SIG-M5 treated with dmso at 0.1 percent for 504 hours (cell line): ENCODE results near the gene CCDC13.
A peak's percentile ranks its signal among the peaks of the same experiment; 100 is the strongest.
"Not testable (repeated sequence)": the region's sequence is repeated elsewhere in the genome, so short reads cannot be mapped to it uniquely, and the experiment has no call there.

Experiments used
- DNase-seq: peaks from one replicate; lab custom pipeline; 2025; ENCODE audit not compliant: unreplicated experiment; lab: John Stamatoyannopoulos, UW

The CCDC13 gene, protein sequence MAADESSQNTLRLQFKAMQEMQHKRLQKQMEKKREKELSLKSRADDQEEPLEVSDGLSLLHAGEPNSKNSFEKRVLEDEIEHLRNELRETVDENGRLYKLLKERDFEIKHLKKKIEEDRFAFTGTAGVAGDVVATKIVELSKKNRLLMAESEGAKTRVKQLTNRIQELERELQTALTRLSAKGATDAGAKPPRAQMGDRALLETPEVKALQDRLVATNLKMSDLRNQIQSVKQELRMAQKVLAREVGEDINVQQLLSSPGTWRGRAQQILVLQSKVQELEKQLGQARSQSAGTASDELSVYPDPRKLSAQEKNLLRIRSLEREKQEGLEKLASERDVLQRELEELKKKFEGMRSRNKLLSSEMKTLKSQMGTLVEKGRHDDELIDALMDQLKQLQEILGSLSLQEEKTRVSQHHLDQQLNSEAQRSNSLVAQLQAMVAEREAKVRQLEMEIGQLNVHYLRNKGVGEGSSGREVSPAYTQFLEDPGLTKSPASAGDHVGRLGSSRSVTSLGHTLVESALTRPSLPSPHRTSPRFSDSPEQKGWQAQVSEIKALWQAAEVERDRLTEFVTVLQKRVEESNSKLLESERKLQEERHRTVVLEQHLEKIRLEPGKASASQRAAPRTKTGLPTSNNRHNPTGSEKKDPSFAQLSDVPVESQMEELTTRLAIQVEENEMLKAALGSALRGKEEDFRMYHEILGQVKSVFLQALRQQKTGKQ

DNA sequence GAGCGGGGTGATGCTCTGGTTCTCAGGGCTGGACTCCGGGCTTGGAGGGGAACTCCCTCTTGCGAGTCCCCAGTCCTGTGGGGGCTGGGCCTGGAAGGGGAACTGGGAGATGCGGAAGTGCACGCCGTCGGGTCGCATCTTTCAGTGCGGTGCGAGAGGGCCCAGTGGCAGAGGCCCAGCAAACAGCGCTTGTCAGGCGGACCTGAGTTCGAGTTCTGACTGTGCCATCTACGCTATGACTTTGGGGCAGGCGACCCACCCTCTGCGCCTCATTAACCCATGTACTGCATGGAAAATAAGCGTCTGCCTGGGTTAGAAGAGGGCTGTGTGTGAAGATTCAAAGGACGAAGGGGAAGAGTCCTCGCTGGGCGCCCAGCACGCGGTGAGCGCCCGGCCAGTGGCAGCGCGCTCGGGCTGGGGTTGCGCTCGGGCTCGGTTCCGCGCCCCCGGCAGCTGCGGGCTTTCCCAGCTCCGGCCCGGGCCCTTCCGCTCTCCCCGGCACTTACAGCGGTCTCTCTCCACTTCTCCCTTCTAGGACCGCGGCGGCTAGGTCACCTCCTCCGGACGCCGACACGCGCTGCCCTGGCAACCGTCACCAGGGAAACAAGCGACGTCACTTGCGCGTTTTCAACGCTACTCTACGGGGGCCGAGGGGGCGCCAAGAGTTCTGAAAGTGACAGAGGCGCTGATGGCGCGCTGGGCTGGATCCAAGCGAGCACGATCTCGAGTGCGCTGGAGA is at the start of gene CCDC13:
CCDC13 (minus strand) TSS at position 584 of the 739 bp plus-strand sequence. CDS start 14,908 bp downstream, outside the sequence.
- peak; percentile 96 for DNase-seq

DNA sequence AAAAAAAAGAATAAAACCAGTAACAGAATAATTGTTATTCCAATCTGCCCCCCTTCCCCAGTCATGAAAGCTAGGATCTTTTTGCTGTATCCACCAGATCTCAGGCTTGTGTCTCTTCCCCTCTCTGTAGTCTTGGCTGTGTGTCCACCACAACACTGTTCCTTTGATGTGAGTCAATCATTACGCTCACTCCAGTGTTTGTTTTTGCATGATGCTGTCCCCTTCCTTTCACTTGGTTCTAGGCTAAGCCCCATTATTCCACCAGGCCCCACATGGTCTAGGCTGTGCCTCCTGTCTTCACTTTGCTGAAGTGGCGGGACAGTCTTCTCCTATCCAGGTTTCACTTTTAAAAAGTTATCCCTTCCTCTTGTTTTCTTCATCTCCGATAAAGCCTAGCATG is 49.8 kb upstream of the CCDC13 start:
- no peak for DNase-seq

DNA sequence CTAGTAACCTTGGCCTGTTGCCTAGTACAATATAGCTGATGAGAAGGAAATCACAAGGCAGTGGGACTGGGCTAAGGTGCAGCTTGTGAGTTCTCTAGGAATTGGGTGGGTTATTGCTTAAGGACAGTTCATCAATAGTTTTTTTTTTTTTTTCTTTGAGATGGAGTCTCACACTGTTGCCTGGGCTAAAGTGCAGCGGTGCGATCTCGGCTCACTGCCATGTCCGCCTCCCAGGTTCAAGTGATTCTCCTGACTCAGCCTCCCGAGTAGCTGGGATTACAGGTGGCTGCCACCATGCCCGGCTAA is 47.6 kb upstream of the CCDC13 start:
- no peak for DNase-seq

DNA sequence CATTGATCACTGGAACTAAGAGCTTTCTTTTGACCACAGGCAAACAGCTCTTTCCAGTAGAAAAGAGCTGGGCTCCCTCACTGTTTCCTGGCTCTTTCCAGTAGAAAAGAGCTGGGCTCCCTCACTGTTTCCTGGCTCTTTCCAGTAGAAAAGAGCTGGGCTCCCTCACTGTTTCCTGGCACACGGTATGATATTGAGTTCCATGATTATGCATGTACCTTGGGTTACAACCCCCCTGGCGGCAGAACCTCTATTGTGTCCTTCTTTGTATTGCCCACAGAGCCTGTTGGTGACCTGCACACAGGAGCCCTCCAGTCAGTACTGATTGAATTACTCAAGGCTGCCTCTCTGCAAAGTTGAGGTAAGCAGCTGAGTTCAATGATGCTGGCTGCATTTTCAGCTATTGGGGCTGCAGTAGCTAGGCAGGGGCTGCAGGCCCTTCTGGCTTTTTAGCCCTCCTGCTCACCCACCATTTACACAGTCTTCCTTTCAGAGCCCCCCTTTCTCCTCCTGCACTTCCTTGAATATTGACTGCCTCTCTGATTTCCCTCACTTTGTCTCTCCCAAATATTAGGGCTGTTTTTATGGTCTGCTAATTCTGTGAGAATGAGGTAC is 46.4 kb upstream of the CCDC13 start:
- DNase-seq: no peak

DNA sequence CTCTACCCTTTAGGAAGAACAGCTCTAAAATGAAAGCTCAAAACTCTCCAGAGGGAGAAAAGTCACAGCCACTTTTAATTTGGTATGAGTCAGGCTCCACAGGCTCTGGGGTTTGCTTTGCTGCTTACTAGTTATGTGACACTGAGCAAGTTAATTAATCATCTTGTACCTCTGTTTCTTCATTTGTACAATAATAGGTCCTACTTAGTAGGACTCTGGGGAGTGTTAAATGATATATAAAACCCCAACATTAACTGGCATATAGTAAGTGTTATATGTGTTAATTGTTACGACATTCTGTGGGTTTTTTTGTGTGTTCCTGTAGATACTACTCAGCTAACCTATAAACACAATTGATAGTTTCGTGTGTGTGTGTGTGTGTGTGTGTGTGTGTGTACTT is 42.8 kb upstream of the CCDC13 start:
- DNase-seq: no peak

DNA sequence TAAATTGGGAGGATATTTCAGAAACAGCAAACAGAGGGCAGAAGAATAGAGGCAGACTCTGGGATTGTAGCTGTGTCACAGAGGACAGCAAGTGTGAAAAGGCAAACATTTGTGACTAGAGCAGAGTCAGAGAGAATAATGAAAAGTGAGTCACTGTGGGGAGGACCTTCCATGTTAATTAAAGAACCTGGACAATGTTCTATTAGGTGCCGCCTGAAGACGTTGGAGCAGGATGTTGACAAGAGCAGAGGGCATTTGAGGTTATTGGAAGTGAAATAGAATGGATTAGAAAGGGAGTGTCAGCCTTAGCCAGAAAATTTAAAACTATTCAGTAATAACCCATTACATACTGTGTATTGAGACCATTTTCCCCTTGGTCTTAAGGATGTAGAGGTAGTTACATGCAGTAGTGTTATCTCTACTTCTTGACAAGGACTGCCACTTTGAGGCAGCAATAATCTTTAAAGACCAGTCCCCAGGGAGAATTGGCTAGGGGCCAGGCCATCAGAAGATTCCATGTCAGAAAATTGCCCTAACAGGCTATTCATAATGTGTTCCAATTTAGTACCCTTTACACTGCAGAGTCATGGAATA is 42.0 kb upstream of the CCDC13 start:
- DNase-seq: no peak

DNA sequence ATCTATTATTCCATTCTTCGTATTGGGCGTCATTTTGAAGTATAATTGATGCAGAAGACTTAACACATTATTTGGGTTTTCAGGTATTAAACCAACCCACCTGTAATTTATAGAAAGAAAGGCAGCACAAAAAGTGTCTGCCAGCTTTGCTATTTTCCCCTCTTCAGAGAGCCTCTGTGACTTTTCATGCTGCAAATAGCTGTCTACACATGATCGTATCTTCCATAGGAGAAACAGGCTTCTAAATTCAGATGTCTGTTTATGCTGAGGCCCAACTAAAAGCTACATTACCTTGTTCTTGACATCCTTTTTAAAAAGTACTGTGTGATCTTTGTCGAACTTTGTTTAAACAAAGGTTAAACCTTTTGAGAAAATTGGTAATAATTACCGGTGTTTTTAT is 41.2 kb upstream of the CCDC13 start:
- DNase-seq: no peak

DNA sequence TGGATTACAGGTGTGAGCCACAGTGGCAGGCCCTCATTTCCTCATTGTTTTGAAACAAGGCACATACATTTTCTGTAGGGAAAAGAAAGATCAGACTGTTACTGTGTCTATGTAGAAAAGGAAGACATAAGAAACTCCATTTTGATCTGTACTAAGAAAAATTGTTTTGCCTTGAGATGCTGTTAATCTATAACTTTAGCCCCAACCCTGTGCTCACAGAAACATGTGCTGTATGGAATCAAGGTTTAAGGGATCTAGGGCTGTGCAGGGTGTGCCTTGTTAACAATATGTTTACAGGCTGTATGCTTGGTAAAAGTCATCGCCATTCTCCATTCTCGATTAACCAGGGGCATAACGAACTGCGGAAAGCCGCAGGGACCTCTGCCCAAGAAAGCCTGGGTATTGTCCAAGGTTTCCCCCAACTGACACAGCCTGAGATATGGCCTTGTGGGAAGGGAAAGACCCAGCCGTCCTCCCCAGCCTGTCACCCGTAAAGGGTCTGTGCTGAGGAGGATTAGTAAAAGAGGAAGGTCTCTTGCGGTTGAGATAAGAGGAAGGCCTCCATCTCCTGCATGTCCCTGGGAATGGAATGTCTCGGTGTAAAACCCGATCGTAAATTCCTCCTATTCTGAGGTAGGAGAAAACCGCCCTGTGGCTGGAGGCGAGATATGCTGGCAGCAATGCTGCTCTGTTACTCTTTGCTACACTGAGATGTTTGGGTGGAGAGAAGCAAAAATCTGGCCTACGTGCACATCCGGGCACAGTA is 38.2 kb upstream of the CCDC13 start:
- peak; percentile 18 for DNase-seq

DNA sequence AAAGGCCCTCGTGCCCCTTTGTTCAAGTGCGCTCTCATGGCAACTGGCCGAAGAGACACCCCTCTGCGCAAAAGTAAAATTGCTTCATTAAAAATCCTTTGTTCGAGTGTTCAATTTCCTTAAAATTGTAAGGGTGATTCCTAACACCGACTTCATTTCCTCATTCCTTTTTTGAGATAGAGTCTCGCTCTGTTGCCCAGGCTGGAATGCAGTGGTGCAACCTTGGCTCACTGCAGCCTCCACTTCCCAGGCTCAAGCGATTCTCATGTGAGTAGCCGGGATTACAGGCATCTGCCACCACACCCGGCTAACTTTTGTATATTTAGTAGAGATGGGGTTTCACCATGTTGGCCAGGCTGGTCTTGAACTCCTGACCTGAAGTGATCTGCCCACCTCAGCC is 37.7 kb upstream of the CCDC13 start:
- DNase-seq: not testable (repeated sequence)

DNA sequence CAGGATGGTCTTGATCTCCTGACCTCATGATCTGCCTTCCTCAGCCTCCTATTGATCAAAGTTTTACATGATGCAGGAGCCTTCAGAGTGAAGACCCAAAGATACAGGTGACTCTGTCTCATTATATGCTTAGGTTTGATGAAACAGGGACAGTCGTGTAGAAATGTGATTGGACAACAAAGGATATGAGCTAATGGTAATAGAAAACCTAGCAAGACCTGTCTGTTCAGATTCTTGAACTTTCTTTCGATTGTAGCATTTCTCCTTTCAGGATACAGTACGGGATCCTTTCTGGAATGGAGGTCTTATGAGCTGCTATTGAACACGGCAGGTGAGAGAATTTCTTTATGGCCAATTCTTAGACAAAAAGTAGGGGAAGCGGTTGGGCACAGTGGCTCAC is 36.1 kb upstream of the CCDC13 start, which contains the start of gene ACKR2:
ACKR2 (plus strand) TSS at position 244 of the 400 bp plus-strand sequence. CDS start 55,058 bp downstream, outside the sequence.
- DNase-seq: no peak

DNA sequence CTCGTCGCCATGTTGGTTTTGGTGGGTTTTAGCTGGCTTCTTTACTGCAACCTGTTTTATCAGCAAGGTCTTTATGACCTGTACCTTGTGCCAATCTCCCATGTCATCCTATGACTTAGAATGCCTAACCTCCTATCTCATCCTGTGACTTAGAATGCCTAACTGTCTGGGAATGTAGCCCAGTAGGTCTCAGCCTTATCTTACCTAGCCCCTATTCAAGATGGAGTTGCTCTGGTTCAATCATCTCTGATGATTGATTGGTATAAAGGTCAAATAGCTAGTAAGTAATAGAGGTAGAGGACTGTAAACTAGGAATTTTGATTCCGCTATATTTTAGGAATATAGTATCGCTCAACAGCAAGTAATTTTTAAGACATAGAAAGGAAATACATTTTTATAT is 34.9 kb upstream of the CCDC13 start:
- no peak for DNase-seq

DNA sequence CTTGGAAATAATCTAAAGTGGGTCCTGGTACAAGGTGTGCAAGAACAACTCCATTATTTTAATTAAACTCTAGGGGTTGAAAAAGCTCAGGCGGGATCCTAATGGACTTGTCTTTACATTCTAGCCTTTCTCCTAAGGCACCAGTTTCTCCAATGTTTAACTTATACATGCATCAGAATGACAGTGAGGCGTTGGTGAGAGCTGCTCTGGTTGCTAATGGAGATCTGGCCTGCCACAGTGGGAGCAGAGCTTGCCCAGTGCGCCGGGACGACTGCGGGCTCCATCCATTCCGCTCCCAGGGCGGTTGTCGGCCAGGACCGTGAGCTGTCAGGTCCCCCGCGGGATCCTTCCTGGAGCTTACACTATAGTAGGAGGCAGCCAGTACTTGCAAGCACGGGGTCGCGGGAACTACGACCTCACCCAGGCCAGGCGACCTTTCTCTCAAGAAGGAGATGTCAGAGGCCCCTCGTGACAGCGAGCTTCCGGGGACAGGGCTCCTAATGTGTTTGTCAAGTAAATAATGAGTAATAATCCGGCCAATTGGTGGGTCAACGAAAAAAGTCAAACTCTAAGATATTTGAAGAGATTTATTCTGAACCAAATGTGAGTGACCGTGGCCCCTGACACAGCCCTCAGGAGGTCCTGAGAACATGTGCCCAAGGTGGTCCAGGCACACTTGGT is 32.2 kb upstream of the CCDC13 start:
- DNase-seq: no peak

DNA sequence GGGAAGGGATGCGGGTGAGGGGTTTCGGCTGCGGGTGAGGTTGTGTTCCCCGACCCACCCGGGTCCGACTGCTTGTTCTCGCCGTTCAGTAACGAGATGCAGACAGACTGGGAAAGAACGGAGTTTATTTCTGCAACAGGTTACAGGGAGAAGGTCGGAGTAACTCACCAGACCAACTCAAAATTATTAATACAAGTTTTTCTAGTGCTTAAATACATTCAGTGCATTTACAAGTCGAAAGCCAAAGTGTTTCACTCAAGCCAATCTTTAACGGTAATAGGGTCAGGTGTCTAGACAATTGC is 31.7 kb upstream of the CCDC13 start:
- no peak for DNase-seq

DNA sequence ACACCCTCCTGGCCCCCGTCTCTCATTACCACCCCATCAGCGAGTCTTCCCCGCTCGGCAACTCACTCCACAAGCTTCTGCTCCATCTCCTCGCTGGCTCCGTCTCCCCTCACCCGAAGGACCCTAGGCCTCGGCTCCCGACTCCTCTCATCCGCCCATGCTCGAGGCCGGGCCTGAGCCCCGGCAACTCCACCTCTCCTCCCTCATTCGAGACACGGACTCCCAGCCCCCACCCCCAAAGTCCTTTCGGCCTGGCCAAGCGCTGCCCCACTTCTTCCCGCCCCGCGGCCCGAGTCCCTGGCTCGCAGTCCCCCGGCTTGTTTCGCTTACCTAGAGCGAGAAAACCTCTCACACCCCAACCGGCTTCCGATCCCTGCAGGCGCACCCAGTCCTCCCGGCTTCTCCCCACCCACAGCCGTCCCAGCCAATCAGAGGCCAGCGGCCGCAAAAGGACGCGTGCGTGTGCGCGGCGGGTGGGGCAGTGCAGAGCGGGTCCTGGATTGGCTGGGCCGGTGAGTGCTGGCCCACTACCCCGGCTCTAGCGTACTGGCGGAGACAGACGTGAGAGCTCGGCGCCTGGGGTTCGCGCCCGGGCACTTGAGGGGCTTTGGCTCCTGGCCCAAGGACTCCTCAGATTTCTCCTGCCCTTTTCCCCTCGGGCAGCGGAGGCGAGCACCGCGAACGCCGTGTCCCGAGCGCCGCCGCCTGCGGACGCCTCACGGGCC is 31.2 kb upstream of the CCDC13 start, which contains the start of gene HIGD1A:
HIGD1A (minus strand) TSS at position 385 of the 725 bp plus-strand sequence. CDS start 10,237 bp downstream, outside the sequence.
- peak; percentile 96 for DNase-seq

DNA sequence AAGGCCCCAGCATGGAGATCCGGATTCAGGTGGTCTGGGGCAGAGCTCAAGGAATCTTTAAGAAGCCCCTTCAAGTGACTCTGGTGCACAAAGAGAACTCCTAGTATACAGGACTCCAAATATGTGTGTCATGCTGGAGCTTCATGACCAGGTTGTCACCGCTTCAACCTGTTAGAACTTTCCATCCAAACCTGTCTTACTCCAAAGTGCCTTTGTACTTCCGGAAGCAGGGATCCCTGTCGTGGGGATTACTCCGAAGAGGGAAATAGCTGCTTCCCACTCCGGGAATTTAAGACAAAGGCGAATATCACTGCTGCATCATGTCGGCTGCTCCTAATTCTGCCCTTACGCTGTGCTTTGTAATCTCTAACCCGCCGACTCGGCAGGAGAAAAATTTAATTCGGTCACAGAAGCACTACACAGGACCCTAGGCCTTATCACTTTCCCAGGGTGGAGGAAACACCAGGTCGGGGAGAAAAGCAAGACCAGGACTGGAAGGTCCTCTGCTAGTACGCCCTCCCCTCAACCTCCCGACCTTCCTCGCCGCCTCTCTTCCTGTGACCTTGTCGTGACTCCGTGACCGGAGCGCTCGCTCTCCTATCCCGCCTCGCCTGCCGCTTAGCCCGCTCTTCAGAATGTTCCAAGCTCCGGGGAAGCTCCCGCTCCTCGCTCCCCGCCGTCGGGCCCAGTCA is 30.5 kb upstream of the CCDC13 start:
- peak; percentile 33 for DNase-seq

DNA sequence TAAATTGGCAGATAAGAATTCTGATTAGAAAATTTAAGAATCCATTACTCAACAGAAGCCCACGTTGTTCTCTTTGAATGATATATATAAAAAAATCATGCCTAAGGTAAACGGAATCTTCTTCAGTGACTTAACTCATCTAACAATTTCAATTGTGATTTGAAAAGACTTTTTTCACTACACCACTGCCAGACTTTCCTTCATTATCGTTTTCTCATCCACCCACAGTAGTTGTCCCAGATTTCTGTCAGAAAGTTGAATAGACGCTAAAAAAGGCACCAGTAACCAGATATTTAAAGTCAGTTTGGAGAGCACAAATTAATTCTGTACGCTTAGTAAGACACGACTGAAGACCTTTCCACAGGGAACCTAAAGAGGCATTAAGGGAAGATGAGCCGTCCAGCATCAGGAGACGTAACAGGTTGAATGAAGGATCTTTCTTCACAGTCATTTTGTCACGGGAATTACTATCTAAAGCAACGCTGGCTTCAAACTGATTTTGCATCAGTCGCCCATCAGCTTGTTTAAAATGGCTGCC is 29.9 kb upstream of the CCDC13 start:
- DNase-seq: no peak

DNA sequence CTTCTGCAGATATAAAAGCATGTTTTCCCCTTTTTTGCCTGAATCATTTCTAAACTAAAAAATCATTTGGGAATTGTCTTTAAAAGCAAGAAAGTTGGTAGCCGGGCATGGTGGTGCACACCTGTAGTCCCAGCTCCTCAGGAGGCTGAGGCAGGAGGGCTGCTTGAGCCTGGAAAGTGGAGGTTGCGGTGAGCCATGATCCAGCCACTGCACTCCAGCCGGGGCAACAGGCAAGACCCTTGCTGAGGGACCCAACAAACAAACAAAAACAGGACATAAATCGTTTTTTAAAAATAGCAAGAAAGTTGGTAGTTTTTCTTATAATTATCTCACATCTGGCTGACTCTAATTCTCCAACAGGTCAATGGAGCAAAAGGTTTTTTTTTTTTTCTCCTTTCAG is 28.7 kb upstream of the CCDC13 start:
- DNase-seq: no peak

DNA sequence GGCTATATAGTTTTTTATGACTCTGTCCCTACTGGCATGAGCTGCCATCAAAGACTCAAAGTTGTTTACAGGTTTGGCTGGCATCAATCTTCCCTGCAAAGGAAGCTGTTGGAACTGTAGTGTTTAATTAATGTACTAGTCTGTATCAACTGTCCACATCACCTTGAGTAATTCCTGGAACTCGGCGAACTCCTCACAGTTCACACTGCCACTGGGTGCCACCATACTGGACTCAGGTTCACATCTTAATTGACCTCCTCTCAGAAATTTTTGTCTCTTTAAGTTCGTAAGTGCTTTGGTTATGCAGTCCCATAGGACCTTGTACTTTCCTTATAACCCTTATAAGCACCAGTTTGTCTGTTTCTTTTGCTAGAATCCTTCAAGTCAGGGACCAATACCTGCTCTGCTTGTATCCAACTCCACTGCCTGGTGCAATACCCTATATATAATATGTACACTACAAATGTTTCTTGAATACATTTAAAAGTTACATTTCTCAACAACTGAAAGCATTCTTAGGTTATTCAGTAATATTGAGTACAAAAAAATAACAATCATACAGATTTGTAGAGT is 28.1 kb upstream of the CCDC13 start:
- DNase-seq: no peak
